ENCODE data around the gene PRKG1. TPM values are rescaled to one million over a fixed set of nuclear protein-coding genes. Genes with fewer than 3 reads are reported as not detected.

The PRKG1 gene
- total and polyA plus RNA-seq, 2 of the 4 experiments (the other 2 are of a cell fraction): 3.5 to 18.3 TPM

DNA sequence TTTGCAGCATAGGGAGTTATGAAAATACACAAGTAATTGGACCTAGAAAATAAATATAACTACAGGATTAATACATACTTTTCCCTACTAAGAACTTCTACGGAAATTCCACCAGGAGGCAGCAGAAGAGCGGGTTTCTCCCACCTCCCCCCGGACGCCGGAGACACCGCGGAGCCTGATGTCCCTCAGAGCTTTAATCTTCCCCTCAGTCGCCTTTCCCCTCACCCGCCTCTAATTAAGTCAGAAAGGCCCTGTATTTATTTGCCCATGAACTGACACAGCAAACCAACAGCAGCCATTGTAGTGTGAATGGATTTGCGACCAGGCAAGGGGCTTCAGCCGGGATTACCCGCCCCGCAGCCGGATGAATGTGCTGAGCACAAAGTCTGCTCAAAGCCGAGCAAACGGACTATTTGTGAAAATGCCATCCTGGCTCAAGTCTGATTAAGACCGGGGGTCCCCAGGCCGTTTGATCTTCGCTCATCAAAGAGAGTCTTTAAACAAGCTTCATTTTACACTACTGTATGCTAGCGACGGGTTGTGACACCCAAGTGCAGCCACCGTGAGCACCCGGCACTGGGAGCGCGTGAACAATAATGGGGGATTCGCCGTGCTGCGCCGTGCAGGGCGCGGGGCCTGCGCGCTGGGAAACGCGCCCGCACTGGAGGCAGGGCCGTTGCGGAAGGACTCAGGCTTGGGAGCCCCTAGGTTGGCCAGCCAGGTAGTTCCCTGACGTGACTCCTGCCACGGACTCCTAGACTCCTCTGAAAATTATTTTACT is 1234.2 kb downstream of the PRKG1 start:
- Histone ChIP-seq H3K4me1 (ENCODE audit: control insufficient read depth, insufficient read depth, low read length) (0 out of 2 replicates have a peak, but pooled peaks cover 3% of the 10 kb centered on the region), H2BK20ac (ENCODE audit: low read depth, low read length) (peak overlapping the region; percentile 91), H2BK5ac (ENCODE audit: low read depth, low read length, poor library complexity, severe bottlenecking) (peak overlapping the region; percentile 69), H3K4ac (ENCODE audit: low read depth, low read length) (peak overlapping the region; percentile 82), H4K8ac (ENCODE audit: low read depth in 2 of 2, low read length in 2 of 2) (peak overlapping the region; percentile 61 to 95; a peak in 3 of 4 replicates), H3K56ac (ENCODE audit: extremely low read depth, insufficient read depth, low read length) (peak overlapping the region; percentile 88; the same call in 1 of the 2 replicates), H3K36me3 (ENCODE audit: control insufficient read depth, insufficient read depth, low read length) (no peaks in the 10 kb centered on the region), H3K4me3 (ENCODE audit: insufficient read depth, low read depth, low read length) (peak overlapping the region; percentile 53), H3K9me3 (ENCODE audit: control insufficient read depth, insufficient read depth, low read length) (no peaks in the 10 kb centered on the region), H2BK120ac (ENCODE audit: low read depth, low read length) (peak overlapping the region; percentile 94), H2AFZ (replicated peaks; ENCODE audit: low read length, poor library complexity) (peak overlapping the region; percentile 97), H2BK15ac (ENCODE audit: low read depth, low read length) (peak overlapping the region; percentile 75), H3K4me2 (ENCODE audit: low read depth, low read length) (peak overlapping the region; percentile 90), H3K79me1 (ENCODE audit: low read depth in 1 of 2, low read length in 2 of 2) (peaks cover 0 to 4% of the 10 kb centered on the region in 2 experiments; a peak in 1 of 4 replicates), H3K9me1 (ENCODE audit: insufficient read depth, low read length) (peaks cover 3% of the 10 kb centered on the region; the same call in 1 of the 2 replicates), H3K27me3 (ENCODE audit: control insufficient read depth, insufficient read depth, low read length) (no peaks in the 10 kb centered on the region), H3K9ac (ENCODE audit: low read depth, low read length) (peak overlapping the region; percentile 80), H2AK9ac (replicated peaks; ENCODE audit: low read depth, low read length, poor library complexity) (peak overlapping the region; percentile 84), H4K91ac (ENCODE audit: insufficient read depth, low read depth, low read length) (peak overlapping the region; percentile 91), H3K14ac (replicated peaks; ENCODE audit: low read depth, low read length) (peak overlapping the region; percentile 83), H3K27ac (ENCODE audit: insufficient read depth, low read length) (peak overlapping the region; percentile 51; the same call in 1 of the 2 replicates), H3K18ac (ENCODE audit: low read depth, low read length) (peak overlapping the region; percentile 44), H2AK5ac (ENCODE audit: low read depth, low read length) (no peak overlapping the region), H3K23ac (ENCODE audit: low read depth, low read length) (peak overlapping the region; percentile 89), H4K20me1 (ENCODE audit: insufficient read depth, low read length) (no peaks in the 10 kb centered on the region), H4K5ac (ENCODE audit: low read depth, low read length) (peak overlapping the region; percentile 32; the same call in 1 of the 2 replicates)
- DNase-seq (peak; percentile 78), ATAC-seq (ENCODE audit: low read depth) (peak; percentile 91)
- POLR2A ChIA-PET (ENCODE audit: unreplicated experiment): interaction anchor here (0.5 to 0.6 kb wide), 2 partner anchors 86 to 183 kb away, joined by 3 to 8 read pairs; no protein-coding TSS in a partner anchor
- in situ Hi-C loops (cut with MboI; ENCODE audit: low sequenced_read_pairs) (loop anchor here (10.0 kb wide), 1 partner anchor 416 kb away; no protein-coding TSS in a partner anchor), intact Hi-C loops (cut with micrococcal nuclease) (loop anchor here (1.0 kb wide), 5 partner anchors 181 to 472 kb away; no protein-coding TSS in a partner anchor), dilution Hi-C loops (cut with HindIII; ENCODE audit: low sequenced_read_pairs, unreplicated experiment) (no loop called here)
- no CpG with 5 or more reads among the region's 40 CpGs for WGBS, 2 experiments (ENCODE audit: extremely low coverage in 2 of 2, insufficient read length in 1 of 2)
- CTCF ChIA-PET: interaction anchor here (0.5 to 4.1 kb wide), 16 partner anchors 11 to 470 kb away, joined by 3 to 48 read pairs (median 3); no protein-coding TSS in a partner anchor
- no TSS peak for BruUV-seq (replicated peaks)
- TF ChIP-seq, protein P1, sequence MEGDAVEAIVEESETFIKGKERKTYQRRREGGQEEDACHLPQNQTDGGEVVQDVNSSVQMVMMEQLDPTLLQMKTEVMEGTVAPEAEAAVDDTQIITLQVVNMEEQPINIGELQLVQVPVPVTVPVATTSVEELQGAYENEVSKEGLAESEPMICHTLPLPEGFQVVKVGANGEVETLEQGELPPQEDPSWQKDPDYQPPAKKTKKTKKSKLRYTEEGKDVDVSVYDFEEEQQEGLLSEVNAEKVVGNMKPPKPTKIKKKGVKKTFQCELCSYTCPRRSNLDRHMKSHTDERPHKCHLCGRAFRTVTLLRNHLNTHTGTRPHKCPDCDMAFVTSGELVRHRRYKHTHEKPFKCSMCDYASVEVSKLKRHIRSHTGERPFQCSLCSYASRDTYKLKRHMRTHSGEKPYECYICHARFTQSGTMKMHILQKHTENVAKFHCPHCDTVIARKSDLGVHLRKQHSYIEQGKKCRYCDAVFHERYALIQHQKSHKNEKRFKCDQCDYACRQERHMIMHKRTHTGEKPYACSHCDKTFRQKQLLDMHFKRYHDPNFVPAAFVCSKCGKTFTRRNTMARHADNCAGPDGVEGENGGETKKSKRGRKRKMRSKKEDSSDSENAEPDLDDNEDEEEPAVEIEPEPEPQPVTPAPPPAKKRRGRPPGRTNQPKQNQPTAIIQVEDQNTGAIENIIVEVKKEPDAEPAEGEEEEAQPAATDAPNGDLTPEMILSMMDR (conservative IDR thresholded peaks at IDR 0.05; ENCODE audit: low read depth, low read length): peak; percentile 91
- TF ChIP-seq, protein P2, sequence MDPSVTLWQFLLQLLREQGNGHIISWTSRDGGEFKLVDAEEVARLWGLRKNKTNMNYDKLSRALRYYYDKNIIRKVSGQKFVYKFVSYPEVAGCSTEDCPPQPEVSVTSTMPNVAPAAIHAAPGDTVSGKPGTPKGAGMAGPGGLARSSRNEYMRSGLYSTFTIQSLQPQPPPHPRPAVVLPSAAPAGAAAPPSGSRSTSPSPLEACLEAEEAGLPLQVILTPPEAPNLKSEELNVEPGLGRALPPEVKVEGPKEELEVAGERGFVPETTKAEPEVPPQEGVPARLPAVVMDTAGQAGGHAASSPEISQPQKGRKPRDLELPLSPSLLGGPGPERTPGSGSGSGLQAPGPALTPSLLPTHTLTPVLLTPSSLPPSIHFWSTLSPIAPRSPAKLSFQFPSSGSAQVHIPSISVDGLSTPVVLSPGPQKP (IDR thresholded peaks at IDR 0.05; ENCODE audit: borderline replicate concordance, low read depth, low read length): no peak
- no peak for TF ChIP-seq BHLHE40 (IDR thresholded peaks at IDR 0.05; ENCODE audit: low read depth, low read length)
- peak; percentile 93 for TF ChIP-seq RAD21 (IDR thresholded peaks at IDR 0.05; ENCODE audit: low read length)
- TF ChIP-seq SMC3 (IDR thresholded peaks at IDR 0.05; ENCODE audit: low read depth, low read length): peak; percentile 97
- peak; percentile 52; the same call in 1 of the 2 replicates for TF ChIP-seq POLR2A (IDR thresholded peaks at IDR 0.05; ENCODE audit: low read depth, low read length)
